Measurements from ENCODE around the gene FHOD3. TPM values are rescaled to one million over a fixed set of nuclear protein-coding genes. Genes with fewer than 3 reads are reported as not detected.

Gene FHOD3
- total and polyA plus RNA-seq, 9 of the 15 experiments (the other 6 are each of a cell fraction or from before 2014, with no cell fraction given): 0.11 TPM; not detected in 8

DNA sequence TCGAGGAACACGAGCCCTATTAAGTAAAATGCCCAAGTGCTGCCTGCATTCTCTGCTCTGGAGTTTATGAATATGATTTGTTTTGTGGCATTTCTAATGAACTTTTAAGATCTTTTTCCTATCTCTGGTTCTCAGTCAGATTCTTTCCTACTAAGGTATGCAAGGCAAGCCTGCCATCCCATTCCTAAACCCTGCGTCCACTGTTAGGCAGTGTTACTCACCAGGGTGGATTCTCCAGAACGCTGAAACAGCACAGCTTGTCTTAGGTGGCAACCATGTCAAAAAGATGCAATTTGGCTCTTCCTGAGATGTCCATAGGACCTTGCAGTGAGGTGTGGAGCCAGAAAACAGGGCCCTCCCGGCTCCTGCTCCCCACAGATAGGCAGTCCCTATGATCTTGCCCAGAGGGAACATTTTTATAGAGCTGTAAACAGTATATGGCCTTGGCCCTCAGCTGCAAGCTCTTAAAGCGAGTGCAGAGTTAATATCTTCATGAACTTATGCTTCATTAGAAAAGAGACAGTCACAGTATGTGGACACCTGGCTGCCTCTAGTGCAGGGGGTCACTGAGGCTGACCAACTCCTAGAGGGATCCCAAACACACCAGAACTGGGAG is 446.9 kb downstream of the FHOD3 start (continued):
- TF ChIP-seq, protein P1, sequence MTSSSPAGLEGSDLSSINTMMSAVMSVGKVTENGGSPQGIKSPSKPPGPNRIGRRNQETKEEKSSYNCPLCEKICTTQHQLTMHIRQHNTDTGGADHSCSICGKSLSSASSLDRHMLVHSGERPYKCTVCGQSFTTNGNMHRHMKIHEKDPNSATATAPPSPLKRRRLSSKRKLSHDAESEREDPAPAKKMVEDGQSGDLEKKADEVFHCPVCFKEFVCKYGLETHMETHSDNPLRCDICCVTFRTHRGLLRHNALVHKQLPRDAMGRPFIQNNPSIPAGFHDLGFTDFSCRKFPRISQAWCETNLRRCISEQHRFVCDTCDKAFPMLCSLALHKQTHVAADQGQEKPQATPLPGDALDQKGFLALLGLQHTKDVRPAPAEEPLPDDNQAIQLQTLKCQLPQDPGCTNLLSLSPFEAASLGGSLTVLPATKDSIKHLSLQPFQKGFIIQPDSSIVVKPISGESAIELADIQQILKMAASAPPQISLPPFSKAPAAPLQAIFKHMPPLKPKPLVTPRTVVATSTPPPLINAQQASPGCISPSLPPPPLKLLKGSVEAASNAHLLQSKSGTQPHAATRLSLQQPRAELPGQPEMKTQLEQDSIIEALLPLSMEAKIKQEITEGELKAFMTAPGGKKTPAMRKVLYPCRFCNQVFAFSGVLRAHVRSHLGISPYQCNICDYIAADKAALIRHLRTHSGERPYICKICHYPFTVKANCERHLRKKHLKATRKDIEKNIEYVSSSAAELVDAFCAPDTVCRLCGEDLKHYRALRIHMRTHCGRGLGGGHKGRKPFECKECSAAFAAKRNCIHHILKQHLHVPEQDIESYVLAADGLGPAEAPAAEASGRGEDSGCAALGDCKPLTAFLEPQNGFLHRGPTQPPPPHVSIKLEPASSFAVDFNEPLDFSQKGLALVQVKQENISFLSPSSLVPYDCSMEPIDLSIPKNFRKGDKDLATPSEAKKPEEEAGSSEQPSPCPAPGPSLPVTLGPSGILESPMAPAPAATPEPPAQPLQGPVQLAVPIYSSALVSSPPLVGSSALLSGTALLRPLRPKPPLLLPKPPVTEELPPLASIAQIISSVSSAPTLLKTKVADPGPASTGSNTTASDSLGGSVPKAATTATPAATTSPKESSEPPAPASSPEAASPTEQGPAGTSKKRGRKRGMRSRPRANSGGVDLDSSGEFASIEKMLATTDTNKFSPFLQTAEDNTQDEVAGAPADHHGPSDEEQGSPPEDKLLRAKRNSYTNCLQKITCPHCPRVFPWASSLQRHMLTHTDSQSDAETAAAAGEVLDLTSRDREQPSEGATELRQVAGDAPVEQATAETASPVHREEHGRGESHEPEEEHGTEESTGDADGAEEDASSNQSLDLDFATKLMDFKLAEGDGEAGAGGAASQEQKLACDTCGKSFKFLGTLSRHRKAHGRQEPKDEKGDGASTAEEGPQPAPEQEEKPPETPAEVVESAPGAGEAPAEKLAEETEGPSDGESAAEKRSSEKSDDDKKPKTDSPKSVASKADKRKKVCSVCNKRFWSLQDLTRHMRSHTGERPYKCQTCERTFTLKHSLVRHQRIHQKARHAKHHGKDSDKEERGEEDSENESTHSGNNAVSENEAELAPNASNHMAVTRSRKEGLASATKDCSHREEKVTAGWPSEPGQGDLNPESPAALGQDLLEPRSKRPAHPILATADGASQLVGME (CRISPR knock-in tag; IDR thresholded peaks at IDR 0.05): no peak
- TF ChIP-seq ARID4B (CRISPR knock-in tag; IDR thresholded peaks at IDR 0.05): no peak
- TF ChIP-seq, protein P2, sequence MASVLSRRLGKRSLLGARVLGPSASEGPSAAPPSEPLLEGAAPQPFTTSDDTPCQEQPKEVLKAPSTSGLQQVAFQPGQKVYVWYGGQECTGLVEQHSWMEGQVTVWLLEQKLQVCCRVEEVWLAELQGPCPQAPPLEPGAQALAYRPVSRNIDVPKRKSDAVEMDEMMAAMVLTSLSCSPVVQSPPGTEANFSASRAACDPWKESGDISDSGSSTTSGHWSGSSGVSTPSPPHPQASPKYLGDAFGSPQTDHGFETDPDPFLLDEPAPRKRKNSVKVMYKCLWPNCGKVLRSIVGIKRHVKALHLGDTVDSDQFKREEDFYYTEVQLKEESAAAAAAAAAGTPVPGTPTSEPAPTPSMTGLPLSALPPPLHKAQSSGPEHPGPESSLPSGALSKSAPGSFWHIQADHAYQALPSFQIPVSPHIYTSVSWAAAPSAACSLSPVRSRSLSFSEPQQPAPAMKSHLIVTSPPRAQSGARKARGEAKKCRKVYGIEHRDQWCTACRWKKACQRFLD (CRISPR knock-in tag; IDR thresholded peaks at IDR 0.05): no peak
- no peak for TF ChIP-seq TFAM (CRISPR knock-in tag; conservative IDR thresholded peaks at IDR 0.05)
- TF ChIP-seq, protein P3, sequence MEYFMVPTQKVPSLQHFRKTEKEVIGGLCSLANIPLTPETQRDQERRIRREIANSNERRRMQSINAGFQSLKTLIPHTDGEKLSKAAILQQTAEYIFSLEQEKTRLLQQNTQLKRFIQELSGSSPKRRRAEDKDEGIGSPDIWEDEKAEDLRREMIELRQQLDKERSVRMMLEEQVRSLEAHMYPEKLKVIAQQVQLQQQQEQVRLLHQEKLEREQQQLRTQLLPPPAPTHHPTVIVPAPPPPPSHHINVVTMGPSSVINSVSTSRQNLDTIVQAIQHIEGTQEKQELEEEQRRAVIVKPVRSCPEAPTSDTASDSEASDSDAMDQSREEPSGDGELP (CRISPR knock-in tag; IDR thresholded peaks at IDR 0.05; ENCODE audit: borderline replicate concordance): no peak
- TF ChIP-seq, protein P4, sequence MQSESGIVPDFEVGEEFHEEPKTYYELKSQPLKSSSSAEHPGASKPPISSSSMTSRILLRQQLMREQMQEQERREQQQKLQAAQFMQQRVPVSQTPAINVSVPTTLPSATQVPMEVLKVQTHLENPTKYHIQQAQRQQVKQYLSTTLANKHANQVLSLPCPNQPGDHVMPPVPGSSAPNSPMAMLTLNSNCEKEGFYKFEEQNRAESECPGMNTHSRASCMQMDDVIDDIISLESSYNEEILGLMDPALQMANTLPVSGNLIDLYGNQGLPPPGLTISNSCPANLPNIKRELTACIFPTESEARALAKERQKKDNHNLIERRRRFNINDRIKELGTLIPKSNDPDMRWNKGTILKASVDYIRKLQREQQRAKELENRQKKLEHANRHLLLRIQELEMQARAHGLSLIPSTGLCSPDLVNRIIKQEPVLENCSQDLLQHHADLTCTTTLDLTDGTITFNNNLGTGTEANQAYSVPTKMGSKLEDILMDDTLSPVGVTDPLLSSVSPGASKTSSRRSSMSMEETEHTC (IDR thresholded peaks at IDR 0.05): no peak
- TF ChIP-seq, protein P5, sequence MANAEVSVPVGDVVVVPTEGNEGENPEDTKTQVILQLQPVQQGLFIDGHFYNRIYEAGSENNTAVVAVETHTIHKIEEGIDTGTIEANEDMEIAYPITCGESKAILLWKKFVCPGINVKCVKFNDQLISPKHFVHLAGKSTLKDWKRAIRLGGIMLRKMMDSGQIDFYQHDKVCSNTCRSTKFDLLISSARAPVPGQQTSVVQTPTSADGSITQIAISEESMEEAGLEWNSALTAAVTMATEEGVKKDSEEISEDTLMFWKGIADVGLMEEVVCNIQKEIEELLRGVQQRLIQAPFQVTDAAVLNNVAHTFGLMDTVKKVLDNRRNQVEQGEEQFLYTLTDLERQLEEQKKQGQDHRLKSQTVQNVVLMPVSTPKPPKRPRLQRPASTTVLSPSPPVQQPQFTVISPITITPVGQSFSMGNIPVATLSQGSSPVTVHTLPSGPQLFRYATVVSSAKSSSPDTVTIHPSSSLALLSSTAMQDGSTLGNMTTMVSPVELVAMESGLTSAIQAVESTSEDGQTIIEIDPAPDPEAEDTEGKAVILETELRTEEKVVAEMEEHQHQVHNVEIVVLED (CRISPR knock-in tag; IDR thresholded peaks at IDR 0.05): no peak
- no peak for TF ChIP-seq FUS (optimal IDR thresholded peaks at IDR 0.05; ENCODE audit: low read depth, low read length)

Measured in K562 (cell line).